Measurements from ENCODE around the gene NDFIP1. TPM values are rescaled to one million over a fixed set of nuclear protein-coding genes. Genes with fewer than 3 reads are reported as not detected.

Gene NDFIP1
- total and polyA plus RNA-seq, 5 donors, result 51.6 to 74.5 (median 68.2) TPM

- ATAC-seq (no peak), DNase-seq (no peak)
- intact Hi-C loops (cut with DNase I), result no loop called here
- no peak overlapping the region for H3K27ac ChIP-seq (ENCODE audit: low read length)
- H3K27me3 ChIP-seq (ENCODE audit: control insufficient read depth, insufficient read depth), result no peaks in the 10 kb centered on the region
- no peaks in the 10 kb centered on the region for H3K4me1 ChIP-seq (ENCODE audit: control insufficient read depth, insufficient read depth, low read length)
- H3K9me3 ChIP-seq (ENCODE audit: control insufficient read depth, low read length), result no peaks in the 10 kb centered on the region
- no peak overlapping the region for H3K4me3 ChIP-seq (ENCODE audit: low read length)
- 87% methylated on average over 8 of the region's 8 CpGs for WGBS
These were observed 81.2 kb downstream of the NDFIP1 start for GRCh38 chr5:142189813-142190212.

- H3K27ac ChIP-seq (ENCODE audit: low read length), result no peak overlapping the region
- WGBS, result 85% methylated on average over 5 of the region's 5 CpGs
- no peaks in the 10 kb centered on the region for H3K27me3 ChIP-seq (ENCODE audit: control insufficient read depth, insufficient read depth)
- intact Hi-C loops (cut with DNase I), result no loop called here
- H3K4me1 ChIP-seq (ENCODE audit: control insufficient read depth, insufficient read depth, low read length), result no peaks in the 10 kb centered on the region
- H3K9me3 ChIP-seq (ENCODE audit: control insufficient read depth, low read length), result no peaks in the 10 kb centered on the region
- H3K4me3 ChIP-seq (ENCODE audit: low read length), result no peak overlapping the region
- DNase-seq (no peak), ATAC-seq (no peak)
These were observed 83.2 kb downstream of the NDFIP1 start for GRCh38 chr5:142191776-142192175.

GRCh38 chr5:142192286-142193113 lies 83.9 kb downstream of the NDFIP1 start:
- intact Hi-C loops (cut with DNase I), result no loop called here
- H3K9me3 ChIP-seq (ENCODE audit: control insufficient read depth, low read length), result no peaks in the 10 kb centered on the region
- H3K4me3 ChIP-seq (ENCODE audit: low read length), result no peak overlapping the region
- no peaks in the 10 kb centered on the region for H3K27me3 ChIP-seq (ENCODE audit: control insufficient read depth, insufficient read depth)
- H3K4me1 ChIP-seq (ENCODE audit: control insufficient read depth, insufficient read depth, low read length), result no peaks in the 10 kb centered on the region
- ATAC-seq, result no peak
- no peak overlapping the region for H3K27ac ChIP-seq (ENCODE audit: low read length)
- 72% methylated on average over 15 of the region's 15 CpGs for WGBS
- DNase-seq, result no peak

- H3K4me1 ChIP-seq (ENCODE audit: control insufficient read depth, insufficient read depth, low read length), result no peaks in the 10 kb centered on the region
- DNase-seq (peak in 2 of 3 donors; percentile 56 to 58), ATAC-seq (peak; percentile 65 to 86)
- WGBS, result 67% methylated on average over 7 of the region's 7 CpGs
- no peak overlapping the region for H3K4me3 ChIP-seq (ENCODE audit: low read length)
- intact Hi-C loops (cut with DNase I), result no loop called here
- no peaks in the 10 kb centered on the region for H3K9me3 ChIP-seq (ENCODE audit: control insufficient read depth, low read length)
- no peak overlapping the region for H3K27ac ChIP-seq (ENCODE audit: low read length)
- no peaks in the 10 kb centered on the region for H3K27me3 ChIP-seq (ENCODE audit: control insufficient read depth, insufficient read depth)
These were observed 84.5 kb downstream of the NDFIP1 start for GRCh38 chr5:142193114-142193428.

- intact Hi-C loops (cut with DNase I), result no loop called here
- Histone ChIP-seq H3K4me3 (ENCODE audit: low read length) (no peak overlapping the region), H3K27ac (ENCODE audit: low read length) (no peak overlapping the region), H3K9me3 (ENCODE audit: control insufficient read depth, low read length) (no peaks in the 10 kb centered on the region), H3K27me3 (ENCODE audit: control insufficient read depth, insufficient read depth) (no peaks in the 10 kb centered on the region), H3K4me1 (ENCODE audit: control insufficient read depth, insufficient read depth, low read length) (no peaks in the 10 kb centered on the region)
- DNase-seq (no peak), ATAC-seq (no peak)
- 81% methylated on average over 9 of the region's 9 CpGs for WGBS
These were observed 88.5 kb downstream of the NDFIP1 start for GRCh38 chr5:142197098-142197497.

- no peaks in the 10 kb centered on the region for H3K9me3 ChIP-seq (ENCODE audit: control insufficient read depth, low read length)
- ATAC-seq, result no peak
- intact Hi-C loops (cut with DNase I), result no loop called here
- 93% methylated on average over 5 of the region's 5 CpGs for WGBS
- H3K27me3 ChIP-seq (ENCODE audit: control insufficient read depth, insufficient read depth), result no peaks in the 10 kb centered on the region
- no peak overlapping the region for H3K27ac ChIP-seq (ENCODE audit: low read length)
- no peaks in the 10 kb centered on the region for H3K4me1 ChIP-seq (ENCODE audit: control insufficient read depth, insufficient read depth, low read length)
- DNase-seq, result no peak
- no peak overlapping the region for H3K4me3 ChIP-seq (ENCODE audit: low read length)
These were observed 89.2 kb downstream of the NDFIP1 start for GRCh38 chr5:142197781-142198180.

- H3K27me3 ChIP-seq (ENCODE audit: control insufficient read depth, insufficient read depth), result no peaks in the 10 kb centered on the region
- no peaks in the 10 kb centered on the region for H3K4me1 ChIP-seq (ENCODE audit: control insufficient read depth, insufficient read depth, low read length)
- DNase-seq (no peak), ATAC-seq (no peak)
- 98% methylated on average over 8 of the region's 8 CpGs for WGBS
- intact Hi-C loops (cut with DNase I), result no loop called here
- no peak overlapping the region for H3K4me3 ChIP-seq (ENCODE audit: low read length)
- H3K27ac ChIP-seq (ENCODE audit: low read length), result no peak overlapping the region
- no peaks in the 10 kb centered on the region for H3K9me3 ChIP-seq (ENCODE audit: control insufficient read depth, low read length)
These were observed 90.8 kb downstream of the NDFIP1 start for GRCh38 chr5:142199388-142199787.

GRCh38 chr5:142200387-142200786 lies 91.8 kb downstream of the NDFIP1 start:
- 62% methylated on average over 6 of the region's 6 CpGs for WGBS

GRCh38 chr5:142201471-142201887 lies 92.9 kb downstream of the NDFIP1 start:
- intact Hi-C loops (cut with DNase I), result no loop called here
- ATAC-seq, result no peak
- Histone ChIP-seq H3K4me3 (ENCODE audit: low read length) (no peak overlapping the region), H3K27ac (ENCODE audit: low read length) (no peak overlapping the region), H3K9me3 (ENCODE audit: control insufficient read depth, low read length) (no peaks in the 10 kb centered on the region), H3K4me1 (ENCODE audit: control insufficient read depth, insufficient read depth, low read length) (no peaks in the 10 kb centered on the region), H3K27me3 (ENCODE audit: control insufficient read depth, insufficient read depth) (no peaks in the 10 kb centered on the region)
- WGBS, result 87% methylated on average over 3 of the region's 3 CpGs
- DNase-seq, result no peak

More at GRCh38 chr5:142200387-142200786, 91.8 kb downstream of the NDFIP1 start:
- H3K9me3 ChIP-seq (ENCODE audit: control insufficient read depth, low read length), result no peaks in the 10 kb centered on the region
- H3K4me3 ChIP-seq (ENCODE audit: low read length), result no peak overlapping the region
- ATAC-seq (no peak), DNase-seq (no peak)
- H3K4me1 ChIP-seq (ENCODE audit: control insufficient read depth, insufficient read depth, low read length), result no peaks in the 10 kb centered on the region
- intact Hi-C loops (cut with DNase I), result no loop called here
- no peaks in the 10 kb centered on the region for H3K27me3 ChIP-seq (ENCODE audit: control insufficient read depth, insufficient read depth)
- no peak overlapping the region for H3K27ac ChIP-seq (ENCODE audit: low read length)

- ATAC-seq, result no peak
- WGBS, result 78% methylated on average over 1 of the region's 1 CpG
- intact Hi-C loops (cut with DNase I), result no loop called here
These were observed 93.7 kb downstream of the NDFIP1 start for GRCh38 chr5:142202282-142202681.

More at GRCh38 chr5:142202282-142202681, 93.7 kb downstream of the NDFIP1 start:
- H3K4me1 ChIP-seq (ENCODE audit: control insufficient read depth, insufficient read depth, low read length), result no peaks in the 10 kb centered on the region
- no peak overlapping the region for H3K4me3 ChIP-seq (ENCODE audit: low read length)
- H3K27ac ChIP-seq (ENCODE audit: low read length), result no peak overlapping the region
- H3K9me3 ChIP-seq (ENCODE audit: control insufficient read depth, low read length), result no peaks in the 10 kb centered on the region
- DNase-seq, result no peak
- no peaks in the 10 kb centered on the region for H3K27me3 ChIP-seq (ENCODE audit: control insufficient read depth, insufficient read depth)
